Activated CD4-positive, alpha-beta memory T cell treated with anti-CD3 and anti-CD28 coated beads, Interleukin-2, amount 10 ng/mL, durations not matched to agents 7 days and 5 days (primary cell): Measurements from ENCODE around the gene PLOD2. TPM values are rescaled to one million over a fixed set of nuclear protein-coding genes. Genes with fewer than 3 reads are reported as not detected.

Experiments
- CTCF ChIA-PET: fragments of 350-600 bp; sonication (Branson Sonifier 250); formaldehyde crosslinking; loops from one replicate; lab custom pipeline; 2021; ENCODE audit warnings: antibody characterized with exemption, inconsistent platforms; lab: Charles Lee
- POLR2A ChIA-PET: fragments of 350-600 bp; sonication (Branson Sonifier 250); formaldehyde crosslinking; loops from one replicate; lab custom pipeline; 2021; ENCODE audit warnings: antibody characterized with exemption; lab: Charles Lee
- DNase-seq: peaks from one replicate; pipeline ENCODE4 v3.0.0-alpha.2; 2020
- H3K27ac Mint-ChIP-seq: one replicate; pipeline ENCODE4 v1.8.0; 2021; ENCODE audit warnings: mild to moderate bottlenecking, mixed read lengths
- H3K27me3 Mint-ChIP-seq: one replicate; pipeline ENCODE4 v1.8.0; 2021; ENCODE audit warnings: mixed read lengths
- H3K36me3 Mint-ChIP-seq: one replicate; pipeline ENCODE4 v1.8.0; 2021; ENCODE audit warnings: low read depth, mixed read lengths
- H3K4me1 Mint-ChIP-seq: one replicate; pipeline ENCODE4 v1.8.0; 2021; ENCODE audit warnings: mixed read lengths
- H3K4me3 Mint-ChIP-seq: one replicate; pipeline ENCODE4 v1.8.0; 2021; ENCODE audit warnings: mild to moderate bottlenecking, mixed read lengths
- H3K9me3 Mint-ChIP-seq: one replicate; pipeline ENCODE4 v1.8.0; 2021; ENCODE audit warnings: mixed read lengths
- total RNA-seq, 2 experiments: library from RNA; stranded (reverse); gene quantifications; one replicate each; pipeline ENCODE4 v1.2.3, GENCODE V29; 2021

The PLOD2 gene
- total RNA-seq, 2 experiments from 2014 or later = 0.53 to 1.1 TPM

DNA sequence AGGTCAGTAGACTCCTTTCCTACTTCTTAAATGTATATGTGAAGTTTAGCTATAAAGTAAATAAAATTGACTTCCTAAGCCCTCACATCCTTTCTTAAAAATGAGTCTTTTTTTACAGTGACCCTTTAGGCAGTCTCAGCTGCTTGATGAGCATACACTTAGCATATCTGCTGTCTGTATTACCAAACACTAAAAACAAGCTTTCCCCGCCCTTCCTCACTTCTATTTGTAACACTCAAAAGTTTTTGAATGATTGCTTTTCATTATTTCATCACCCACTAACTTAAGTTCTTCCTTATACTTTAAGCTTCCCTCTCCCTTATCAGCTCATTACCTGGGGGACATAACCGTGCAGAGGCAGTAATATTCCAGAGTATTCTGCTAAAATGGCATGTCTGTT is 89.4 kb downstream of the PLOD2 start:
- H3K27ac Mint-ChIP-seq = no peak overlapping the region
- ChIA-PET POLR2A (no interaction called here), CTCF (no interaction called here)
- DNase-seq = no peak
- no peak overlapping the region for H3K4me3 Mint-ChIP-seq
- H3K4me1 Mint-ChIP-seq = no peaks in the 10 kb centered on the region
- no peaks in the 10 kb centered on the region for H3K36me3 Mint-ChIP-seq
- no peaks in the 10 kb centered on the region for H3K9me3 Mint-ChIP-seq
- H3K27me3 Mint-ChIP-seq = no peaks in the 10 kb centered on the region

DNA sequence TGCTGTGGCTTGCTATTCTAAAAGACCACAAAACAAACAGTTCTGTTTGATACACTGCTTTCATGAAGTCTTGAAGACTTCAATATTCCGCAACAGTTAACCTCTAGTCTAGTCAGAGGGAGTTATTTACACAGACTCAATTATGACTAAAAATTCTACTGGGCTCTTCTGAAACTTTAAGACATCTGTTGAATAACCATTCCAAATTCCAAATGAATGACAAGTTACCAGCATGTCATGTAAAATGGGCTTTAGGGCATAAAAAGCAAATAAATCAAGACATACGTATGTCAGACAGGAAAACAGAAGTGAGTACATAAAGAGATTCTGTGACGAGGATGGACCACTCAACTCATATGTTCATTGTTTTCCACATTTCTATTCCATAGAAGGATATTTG is 93.9 kb downstream of the PLOD2 start:
- no peaks in the 10 kb centered on the region for H3K9me3 Mint-ChIP-seq
- no peaks in the 10 kb centered on the region for H3K36me3 Mint-ChIP-seq
- POLR2A ChIA-PET = no interaction called here
- DNase-seq = no peak
- CTCF ChIA-PET = no interaction called here
- H3K27me3 Mint-ChIP-seq = no peaks in the 10 kb centered on the region
- no peak overlapping the region for H3K4me3 Mint-ChIP-seq
- H3K4me1 Mint-ChIP-seq = no peaks in the 10 kb centered on the region
- no peak overlapping the region for H3K27ac Mint-ChIP-seq

DNA sequence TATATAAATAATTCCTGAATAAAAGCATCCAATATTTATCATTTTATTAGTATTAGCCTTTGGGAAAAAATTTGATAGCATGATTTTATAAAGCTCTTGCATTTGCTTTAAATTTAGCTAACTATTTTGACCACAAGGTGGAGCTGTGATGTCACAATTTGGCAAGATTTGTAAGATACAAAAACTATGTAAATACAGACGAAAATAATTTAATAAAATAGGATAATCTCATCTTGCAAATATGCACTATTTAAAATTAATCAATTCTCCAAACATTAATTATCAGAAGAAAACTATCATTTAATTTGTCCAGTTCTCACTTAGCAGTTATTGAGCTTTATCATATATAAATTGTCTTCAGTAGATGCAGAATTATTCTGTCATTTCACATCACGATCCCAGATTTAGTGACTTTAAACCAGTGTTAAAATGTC is 95.4 kb downstream of the PLOD2 start:
- ChIA-PET POLR2A (no interaction called here), CTCF (interaction anchor here (0.7 to 2.3 kb wide), 8 partner anchors 10 to 511 kb away, joined by 3 to 9 read pairs (median 3); no protein-coding TSS in a partner anchor)
- H3K36me3 Mint-ChIP-seq = no peaks in the 10 kb centered on the region
- no peaks in the 10 kb centered on the region for H3K9me3 Mint-ChIP-seq
- H3K4me3 Mint-ChIP-seq = no peak overlapping the region
- H3K27me3 Mint-ChIP-seq = no peaks in the 10 kb centered on the region
- no peaks in the 10 kb centered on the region for H3K4me1 Mint-ChIP-seq
- DNase-seq = no peak
- no peak overlapping the region for H3K27ac Mint-ChIP-seq

DNA sequence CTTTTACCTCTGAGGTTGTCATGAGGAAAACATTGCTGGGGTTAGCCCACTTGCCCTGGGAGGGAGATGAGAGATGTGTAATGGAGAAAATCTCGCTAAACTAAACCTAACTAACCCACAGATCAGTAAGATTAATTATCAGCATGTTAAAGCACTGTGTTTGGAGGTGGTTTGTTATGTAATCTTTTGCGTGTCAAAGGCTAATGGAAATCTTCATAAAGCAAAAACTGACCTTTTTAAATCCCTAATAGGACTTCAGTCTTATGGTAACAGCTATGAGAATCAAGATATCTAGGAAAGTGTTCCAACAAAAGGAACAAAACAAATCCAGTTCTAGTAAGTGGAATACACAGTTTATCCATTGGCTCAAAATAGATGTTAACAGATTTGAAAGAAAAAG is 102.7 kb downstream of the PLOD2 start:
- POLR2A ChIA-PET = no interaction called here
- H3K27me3 Mint-ChIP-seq = no peaks in the 10 kb centered on the region
- H3K36me3 Mint-ChIP-seq = no peaks in the 10 kb centered on the region
- no peak overlapping the region for H3K27ac Mint-ChIP-seq
- no peaks in the 10 kb centered on the region for H3K4me1 Mint-ChIP-seq
- CTCF ChIA-PET = no interaction called here
- no peak for DNase-seq
- H3K4me3 Mint-ChIP-seq = no peak overlapping the region
- no peaks in the 10 kb centered on the region for H3K9me3 Mint-ChIP-seq

DNA sequence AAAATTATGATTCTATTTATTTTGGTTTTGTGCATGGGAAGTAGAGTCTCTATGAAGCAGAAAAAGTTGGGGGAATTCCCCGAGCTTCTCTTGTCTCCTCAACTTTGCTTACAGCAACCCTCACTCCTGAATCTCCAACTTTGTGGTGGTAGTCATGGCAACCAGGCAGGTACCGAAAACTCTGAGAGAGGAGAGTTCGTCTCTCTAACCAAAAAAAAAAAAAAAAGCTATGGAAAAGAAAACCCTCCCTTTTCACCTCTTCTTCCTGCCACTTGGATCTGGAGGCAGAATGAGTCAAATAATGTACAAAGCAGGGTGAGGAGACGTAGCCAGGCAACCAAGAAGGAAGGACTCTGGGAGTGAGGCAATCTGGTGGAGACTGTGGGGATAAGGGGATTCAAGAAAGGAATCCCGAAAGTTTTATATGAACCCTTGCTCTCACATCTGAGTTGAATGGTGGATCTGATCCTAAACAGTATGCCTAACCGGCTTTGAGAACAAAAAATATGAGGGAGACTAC is 108.1 kb downstream of the PLOD2 start:
- POLR2A ChIA-PET = no interaction called here
- no peaks in the 10 kb centered on the region for H3K27me3 Mint-ChIP-seq
- no peaks in the 10 kb centered on the region for H3K9me3 Mint-ChIP-seq
- H3K4me3 Mint-ChIP-seq = no peak overlapping the region
- no peak for DNase-seq
- no peaks in the 10 kb centered on the region for H3K36me3 Mint-ChIP-seq
- H3K4me1 Mint-ChIP-seq = no peaks in the 10 kb centered on the region
- CTCF ChIA-PET = no interaction called here
- H3K27ac Mint-ChIP-seq = no peak overlapping the region

DNA sequence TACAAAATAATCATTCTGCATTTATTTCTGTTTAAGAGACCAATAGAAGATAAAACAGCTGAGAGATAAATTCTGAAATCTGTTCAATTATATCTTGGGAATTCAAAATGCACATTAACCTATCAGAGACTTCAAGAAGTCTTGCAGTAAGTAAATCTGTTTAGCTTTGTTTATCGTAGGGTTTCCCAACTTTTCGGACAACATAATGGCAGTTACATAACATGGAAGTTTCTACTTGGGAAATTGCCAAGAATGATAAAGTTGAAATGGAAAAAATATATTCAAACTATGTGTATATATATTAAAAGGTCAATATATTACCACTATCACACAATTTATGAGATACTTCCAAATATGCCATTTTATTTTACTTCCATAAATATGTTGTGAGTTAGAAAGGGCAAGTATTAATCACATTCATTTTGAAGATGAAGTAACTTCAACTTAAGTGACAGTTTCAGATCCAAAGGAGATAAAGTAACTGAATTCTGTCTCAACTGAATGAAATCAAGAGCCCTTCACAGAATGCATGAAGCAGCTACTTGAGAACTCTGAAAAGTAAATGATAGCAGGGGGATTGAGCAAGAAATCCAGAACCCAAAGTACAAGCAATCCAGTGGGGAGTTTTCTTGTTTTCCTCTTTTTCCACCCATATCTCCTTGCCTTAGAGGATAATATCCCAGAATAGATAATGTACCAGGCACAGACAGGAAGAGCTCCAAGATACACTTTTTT is 108.8 kb downstream of the PLOD2 start:
- ChIA-PET CTCF (no interaction called here), POLR2A (no interaction called here)
- Mint-ChIP-seq H3K27me3 (no peaks in the 10 kb centered on the region), H3K9me3 (no peaks in the 10 kb centered on the region), H3K27ac (no peak overlapping the region), H3K4me3 (no peak overlapping the region), H3K4me1 (no peaks in the 10 kb centered on the region), H3K36me3 (no peaks in the 10 kb centered on the region)
- no peak for DNase-seq

DNA sequence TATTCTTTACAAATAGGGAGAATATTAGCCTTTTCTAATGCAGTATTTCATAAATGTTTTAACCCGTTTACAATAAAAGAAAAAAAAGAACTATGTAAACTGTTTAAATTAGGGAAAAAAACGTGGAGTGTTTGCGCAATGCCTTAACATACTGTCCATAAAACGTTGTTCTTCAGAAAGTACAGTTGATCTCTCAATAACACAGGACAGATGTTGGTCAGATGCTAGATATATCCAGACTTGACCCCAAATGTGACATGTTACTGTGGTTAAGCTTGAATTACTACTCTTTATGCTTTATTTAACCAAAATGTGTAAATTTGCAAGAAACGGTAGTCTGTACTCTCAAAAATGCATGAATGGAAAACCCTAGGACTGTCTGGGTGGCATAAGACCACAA is 110.3 kb downstream of the PLOD2 start:
- no peaks in the 10 kb centered on the region for H3K36me3 Mint-ChIP-seq
- H3K9me3 Mint-ChIP-seq = no peaks in the 10 kb centered on the region
- no peaks in the 10 kb centered on the region for H3K4me1 Mint-ChIP-seq
- DNase-seq = no peak
- H3K4me3 Mint-ChIP-seq = no peak overlapping the region
- CTCF ChIA-PET = no interaction called here
- H3K27ac Mint-ChIP-seq = no peak overlapping the region
- POLR2A ChIA-PET = no interaction called here
- no peaks in the 10 kb centered on the region for H3K27me3 Mint-ChIP-seq

DNA sequence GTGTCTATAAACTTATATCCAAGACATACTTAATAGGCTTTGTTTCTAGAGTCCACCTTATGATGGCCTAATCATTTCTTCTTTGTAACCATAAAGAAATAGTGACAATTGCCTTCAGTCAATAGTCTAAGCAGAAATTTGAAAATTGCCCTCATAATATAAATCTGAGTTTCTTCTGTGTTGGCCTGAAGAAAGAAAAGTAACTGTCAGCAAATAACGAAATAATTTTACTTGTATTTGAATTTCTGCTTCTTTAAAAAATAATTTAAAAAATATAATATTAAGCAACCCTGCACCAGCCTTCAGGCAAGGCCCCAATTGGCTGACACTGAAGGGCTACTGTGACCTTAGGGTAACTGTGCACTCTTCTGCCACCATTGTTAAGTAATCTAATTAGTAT is 113.5 kb downstream of the PLOD2 start:
- Mint-ChIP-seq H3K4me3 (no peak overlapping the region), H3K36me3 (no peaks in the 10 kb centered on the region), H3K9me3 (no peaks in the 10 kb centered on the region), H3K4me1 (no peaks in the 10 kb centered on the region), H3K27ac (no peak overlapping the region), H3K27me3 (no peaks in the 10 kb centered on the region)
- DNase-seq = no peak
- CTCF ChIA-PET = no interaction called here
- POLR2A ChIA-PET = no interaction called here

DNA sequence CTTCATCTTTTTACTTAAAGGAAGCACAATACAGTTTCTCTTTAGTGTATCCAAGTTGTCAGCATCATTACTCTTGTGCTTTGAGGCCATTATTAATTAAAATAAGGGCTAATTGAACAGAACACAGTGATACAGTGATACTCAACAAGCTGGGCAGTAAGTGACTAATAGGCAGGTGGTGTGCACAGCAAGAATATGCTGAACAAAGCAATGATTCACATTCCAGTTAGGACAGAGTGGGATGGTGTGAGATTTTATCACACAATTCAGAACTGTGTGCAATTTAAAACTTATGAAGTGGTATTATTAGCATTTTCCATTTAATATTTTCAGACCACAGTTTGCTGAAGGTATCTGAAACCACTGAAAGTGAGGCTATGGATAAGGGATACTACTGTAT is 116.9 kb downstream of the PLOD2 start:
- CTCF ChIA-PET = no interaction called here
- no peak overlapping the region for H3K27ac Mint-ChIP-seq
- H3K36me3 Mint-ChIP-seq = no peaks in the 10 kb centered on the region
- no peak for DNase-seq
- H3K27me3 Mint-ChIP-seq = no peaks in the 10 kb centered on the region
- no peak overlapping the region for H3K4me3 Mint-ChIP-seq
- POLR2A ChIA-PET = no interaction called here
- H3K9me3 Mint-ChIP-seq = no peaks in the 10 kb centered on the region
- H3K4me1 Mint-ChIP-seq = no peaks in the 10 kb centered on the region

DNA sequence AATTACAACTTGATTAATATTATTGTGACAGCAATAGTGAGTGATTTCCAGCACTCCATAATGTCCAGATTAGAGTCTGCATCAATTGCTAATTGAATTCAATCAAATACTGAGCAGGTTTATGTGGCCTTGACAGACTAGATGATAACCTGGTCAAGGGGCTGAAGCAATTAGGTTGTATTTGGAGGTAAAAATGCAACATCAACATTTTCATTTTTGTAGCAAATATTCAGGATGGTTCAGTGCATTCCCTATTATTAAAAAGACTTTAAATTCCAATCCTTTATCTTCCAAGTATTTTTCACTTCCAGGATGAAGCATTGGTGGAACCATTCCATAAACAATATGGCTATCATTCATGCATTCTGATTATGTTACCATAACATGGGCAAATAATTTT is 120.4 kb downstream of the PLOD2 start:
- no peaks in the 10 kb centered on the region for H3K9me3 Mint-ChIP-seq
- POLR2A ChIA-PET = no interaction called here
- CTCF ChIA-PET = no interaction called here

DNA sequence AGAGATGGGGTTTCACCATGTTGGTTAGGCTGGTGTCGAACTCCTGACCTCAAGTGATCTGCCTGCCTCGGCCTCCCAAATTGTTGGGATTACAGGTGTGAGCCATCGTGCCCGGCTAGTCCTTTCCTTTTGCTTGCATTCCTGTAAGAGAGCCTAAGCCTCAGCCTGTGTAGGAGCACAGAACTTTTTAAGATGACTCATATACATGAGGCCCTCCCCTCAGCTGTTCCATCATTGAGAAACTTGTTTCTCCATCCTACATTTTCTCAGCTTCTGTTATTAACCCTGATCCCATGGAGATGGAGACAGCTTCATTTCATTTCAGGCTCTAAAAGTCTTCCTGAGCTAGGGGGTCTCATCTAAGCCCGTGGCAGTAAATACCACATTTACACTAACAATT is 123.3 kb downstream of the PLOD2 start:
- Mint-ChIP-seq H3K9me3 (no peaks in the 10 kb centered on the region), H3K27ac (no peak overlapping the region), H3K27me3 (no peaks in the 10 kb centered on the region), H3K4me3 (no peak overlapping the region), H3K36me3 (no peaks in the 10 kb centered on the region), H3K4me1 (no peaks in the 10 kb centered on the region)
- CTCF ChIA-PET = no interaction called here
- POLR2A ChIA-PET = no interaction called here
- DNase-seq = no peak

More for the DNA sequence above, 120.4 kb downstream of the PLOD2 start:
- H3K27me3 Mint-ChIP-seq = no peaks in the 10 kb centered on the region
- H3K36me3 Mint-ChIP-seq = no peaks in the 10 kb centered on the region
- no peaks in the 10 kb centered on the region for H3K4me1 Mint-ChIP-seq
- no peak overlapping the region for H3K27ac Mint-ChIP-seq
- no peak for DNase-seq
- H3K4me3 Mint-ChIP-seq = no peak overlapping the region

DNA sequence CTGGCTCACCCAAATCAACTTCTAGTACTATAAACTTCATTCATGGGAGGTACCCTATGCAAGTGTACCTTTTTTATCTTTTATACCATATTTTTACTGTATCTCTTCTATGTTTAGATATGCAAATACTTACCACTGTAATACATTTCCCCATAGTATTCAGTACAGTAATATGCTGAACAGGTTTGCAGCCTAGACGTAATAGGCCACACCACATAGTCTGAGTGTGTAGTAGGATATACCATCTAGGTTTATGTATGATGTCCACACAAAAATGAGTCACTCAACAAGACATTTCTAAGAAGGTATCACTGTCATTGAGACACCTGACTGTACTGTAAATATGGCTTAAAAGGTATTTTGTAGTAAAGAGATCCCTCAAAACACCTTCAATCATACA is 124.7 kb downstream of the PLOD2 start:
- no peaks in the 10 kb centered on the region for H3K9me3 Mint-ChIP-seq
- H3K27me3 Mint-ChIP-seq = no peaks in the 10 kb centered on the region
- no peaks in the 10 kb centered on the region for H3K4me1 Mint-ChIP-seq
- no peak for DNase-seq
- no peak overlapping the region for H3K27ac Mint-ChIP-seq
- ChIA-PET CTCF (no interaction called here), POLR2A (no interaction called here)
- H3K4me3 Mint-ChIP-seq = no peak overlapping the region
- no peaks in the 10 kb centered on the region for H3K36me3 Mint-ChIP-seq

DNA sequence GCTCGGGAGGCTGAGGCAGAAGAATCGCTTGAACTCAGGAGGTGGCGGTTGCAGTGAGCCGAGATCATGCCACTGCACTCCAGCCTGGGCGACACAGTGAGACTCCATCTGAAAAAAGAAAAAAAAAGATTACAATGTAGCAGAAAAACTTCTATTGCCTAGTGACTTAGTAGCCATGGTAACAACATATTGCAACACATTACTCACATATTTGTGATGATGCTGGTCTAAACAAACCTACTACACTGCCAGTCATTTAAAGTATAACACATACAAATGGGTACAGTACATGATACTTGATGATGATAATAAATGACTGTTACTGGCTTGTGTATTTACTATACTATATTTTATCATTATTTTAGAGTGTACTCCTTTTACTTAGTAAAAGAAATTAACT is 125.6 kb downstream of the PLOD2 start:
- DNase-seq = no peak
- Mint-ChIP-seq H3K36me3 (no peaks in the 10 kb centered on the region), H3K9me3 (peaks cover 4% of the 10 kb centered on the region), H3K4me3 (no peak overlapping the region), H3K4me1 (no peaks in the 10 kb centered on the region), H3K27ac (no peak overlapping the region), H3K27me3 (no peaks in the 10 kb centered on the region)
- ChIA-PET CTCF (no interaction called here), POLR2A (no interaction called here)

DNA sequence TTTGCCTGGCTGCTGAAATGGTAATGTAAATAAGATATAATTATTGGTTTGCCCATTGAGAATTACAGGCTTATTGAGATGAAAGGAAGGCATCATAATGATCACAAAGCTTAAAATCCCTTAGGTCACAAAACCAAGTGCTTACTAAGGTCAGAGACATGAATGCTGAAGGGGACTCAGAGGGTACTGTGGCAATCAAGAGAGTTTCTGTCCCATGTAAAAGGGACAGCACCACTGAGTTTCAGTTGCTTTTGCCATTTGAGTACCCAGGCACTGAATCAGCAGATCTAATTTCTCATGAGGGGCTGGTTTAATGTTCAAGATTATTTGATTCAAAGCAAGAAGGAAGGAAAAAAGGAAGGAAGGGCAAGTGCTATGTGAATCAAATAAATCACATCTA is 127.0 kb downstream of the PLOD2 start:
- POLR2A ChIA-PET = no interaction called here
- Mint-ChIP-seq H3K27ac (no peak overlapping the region), H3K4me3 (no peak overlapping the region), H3K36me3 (no peaks in the 10 kb centered on the region), H3K9me3 (peaks cover 10% of the 10 kb centered on the region), H3K4me1 (no peaks in the 10 kb centered on the region), H3K27me3 (no peaks in the 10 kb centered on the region)
- no peak for DNase-seq
- CTCF ChIA-PET = no interaction called here
